Left ventricle myocardium inferior (tissue), 1 donor: ENCODE results near the gene SLC25A41. TPM values are rescaled to one million over a fixed set of nuclear protein-coding genes. Genes with fewer than 3 reads are reported as not detected.

Experiments
- DNase-seq: peaks from one replicate; pipeline ENCODE4 v3.0.0-alpha.2; 2020
- H3K27ac ChIP-seq: fragments of 200-600 bp; replicated peaks from 2 replicates; pipeline ENCODE4 v1.8.0; 2021
- H3K27me3 ChIP-seq: fragments of 200-600 bp; 2 replicates; pipeline ENCODE4 v1.8.0; 2021; ENCODE audit warnings: low read depth
- H3K36me3 ChIP-seq: fragments of 200-600 bp; 2 replicates; pipeline ENCODE4 v1.8.0; 2021
- H3K4me1 ChIP-seq: fragments of 200-600 bp; 2 replicates; pipeline ENCODE4 v1.8.0; 2021
- H3K4me3 ChIP-seq: fragments of 200-600 bp; 2 replicates; pipeline ENCODE4 v1.8.0; 2021; ENCODE audit warnings: mild to moderate bottlenecking, moderate library complexity
- H3K9me3 ChIP-seq: fragments of 200-600 bp; replicated peaks from 2 replicates; pipeline ENCODE4 v1.8.0; 2021
- intact Hi-C: fragments of 100-400 bp; cut with micrococcal nuclease; formaldehyde crosslinking; loops from one replicate; pipeline ENCODE4 v1.11.0; 2022
- total RNA-seq: library from RNA; stranded (reverse); fragmentation: NEBNext Ultra II Directional; extraction: Animal tissue kit (Norgen Biotek cat#: 25700); gene quantifications from one replicate; pipeline ENCODE4 v1.2.1, GENCODE V29; 2021
- TF ChIP-seq, protein P1 (sequence below): fragments of 200-600 bp; IDR thresholded peaks from 2 replicates; pipeline ENCODE4 v1.8.0; 2021; ENCODE audit warnings: antibody characterized with exemption, mild to moderate bottlenecking, borderline replicate concordance
- donor health status: DM: no; HTN: yes; CAD: no; lungs with severe emphysema.

SLC25A41 gene
- total RNA-seq, 1 donor from 2014 or later = 0.16 TPM

DNA sequence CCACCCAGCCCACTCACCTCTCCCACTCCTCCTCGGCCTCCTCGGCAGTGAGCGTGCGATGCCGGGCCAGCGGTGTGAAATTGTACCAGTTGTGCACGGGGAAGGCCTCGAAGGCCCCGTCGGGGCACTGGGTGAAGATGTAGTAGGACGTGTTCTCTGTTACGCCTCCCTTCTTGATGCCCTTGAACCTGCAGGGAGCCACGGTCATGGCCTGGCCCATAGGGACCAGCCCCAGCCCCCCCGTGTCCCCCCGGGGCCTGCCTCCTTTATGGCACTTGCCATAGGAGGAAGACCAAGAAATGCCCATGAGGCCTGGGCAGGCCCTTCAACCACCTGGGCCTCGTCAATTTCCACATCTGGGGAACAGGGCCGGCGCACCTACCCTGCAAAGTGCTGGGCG lies 46.2 kb downstream of the SLC25A41 start:
- H3K27ac ChIP-seq = no peak overlapping the region
- H3K36me3 ChIP-seq = peaks cover 82% of the 10 kb centered on the region
- H3K4me1 ChIP-seq = peaks cover 10% of the 10 kb centered on the region
- H3K27me3 ChIP-seq = no peaks in the 10 kb centered on the region
- H3K4me3 ChIP-seq = no peak overlapping the region
- intact Hi-C loops = no loop called here
- TF ChIP-seq, protein P1, sequence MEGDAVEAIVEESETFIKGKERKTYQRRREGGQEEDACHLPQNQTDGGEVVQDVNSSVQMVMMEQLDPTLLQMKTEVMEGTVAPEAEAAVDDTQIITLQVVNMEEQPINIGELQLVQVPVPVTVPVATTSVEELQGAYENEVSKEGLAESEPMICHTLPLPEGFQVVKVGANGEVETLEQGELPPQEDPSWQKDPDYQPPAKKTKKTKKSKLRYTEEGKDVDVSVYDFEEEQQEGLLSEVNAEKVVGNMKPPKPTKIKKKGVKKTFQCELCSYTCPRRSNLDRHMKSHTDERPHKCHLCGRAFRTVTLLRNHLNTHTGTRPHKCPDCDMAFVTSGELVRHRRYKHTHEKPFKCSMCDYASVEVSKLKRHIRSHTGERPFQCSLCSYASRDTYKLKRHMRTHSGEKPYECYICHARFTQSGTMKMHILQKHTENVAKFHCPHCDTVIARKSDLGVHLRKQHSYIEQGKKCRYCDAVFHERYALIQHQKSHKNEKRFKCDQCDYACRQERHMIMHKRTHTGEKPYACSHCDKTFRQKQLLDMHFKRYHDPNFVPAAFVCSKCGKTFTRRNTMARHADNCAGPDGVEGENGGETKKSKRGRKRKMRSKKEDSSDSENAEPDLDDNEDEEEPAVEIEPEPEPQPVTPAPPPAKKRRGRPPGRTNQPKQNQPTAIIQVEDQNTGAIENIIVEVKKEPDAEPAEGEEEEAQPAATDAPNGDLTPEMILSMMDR = no peak
- no peak for DNase-seq
- no peaks in the 10 kb centered on the region for H3K9me3 ChIP-seq

DNA sequence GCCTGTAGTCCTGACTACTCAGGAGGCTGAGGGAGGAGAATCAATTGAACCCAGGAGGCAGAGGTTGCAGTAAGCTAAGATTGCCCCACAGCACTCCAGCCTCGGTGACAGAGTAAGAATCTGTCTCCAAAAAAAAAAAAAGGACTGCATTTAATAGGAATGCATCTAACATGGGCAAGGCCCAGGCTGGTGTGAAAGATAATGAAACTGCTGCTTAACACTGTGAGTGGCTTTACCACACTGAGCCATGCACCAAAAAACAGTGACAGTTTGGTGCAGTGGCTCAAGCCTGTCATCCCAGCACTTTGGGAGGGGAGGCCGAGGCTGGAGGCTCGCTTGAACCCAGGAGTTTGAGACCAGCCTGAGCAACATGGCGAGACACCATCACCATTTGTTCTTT lies 49.2 kb downstream of the SLC25A41 start:
- intact Hi-C loops = no loop called here
- TF ChIP-seq, protein P1 = no peak
- no peak overlapping the region for H3K27ac ChIP-seq

DNA sequence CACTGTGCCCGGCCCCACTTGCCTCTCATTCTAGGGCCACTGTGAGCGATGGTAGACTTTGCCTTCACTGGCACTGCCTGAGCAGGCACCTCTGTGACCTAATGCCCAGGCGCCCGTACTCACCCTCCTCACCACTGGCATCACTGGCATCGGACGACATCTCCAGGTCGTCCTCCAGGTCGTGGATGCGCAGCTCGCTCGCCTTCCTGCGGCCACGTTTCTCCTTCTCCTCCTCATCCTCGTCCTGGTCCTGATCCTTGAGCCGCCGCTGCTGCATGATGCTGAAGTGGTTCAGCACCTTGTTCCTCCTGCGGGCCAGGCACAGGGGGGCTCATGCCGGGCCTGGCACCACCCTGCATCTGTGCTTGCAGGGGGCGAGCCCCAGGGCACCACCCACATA lies 50.4 kb downstream of the SLC25A41 start:
- Histone ChIP-seq H3K36me3 (peaks cover 93% of the 10 kb centered on the region), H3K9me3 (peaks cover 7% of the 10 kb centered on the region)
- intact Hi-C loops = no loop called here

More for the DNA sequence above, 49.2 kb downstream of the SLC25A41 start:
- peaks cover 7% of the 10 kb centered on the region for H3K9me3 ChIP-seq
- H3K27me3 ChIP-seq = no peaks in the 10 kb centered on the region
- no peaks in the 10 kb centered on the region for H3K4me1 ChIP-seq
- peaks cover 95% of the 10 kb centered on the region for H3K36me3 ChIP-seq
- no peak overlapping the region for H3K4me3 ChIP-seq
- DNase-seq = no peak

DNA sequence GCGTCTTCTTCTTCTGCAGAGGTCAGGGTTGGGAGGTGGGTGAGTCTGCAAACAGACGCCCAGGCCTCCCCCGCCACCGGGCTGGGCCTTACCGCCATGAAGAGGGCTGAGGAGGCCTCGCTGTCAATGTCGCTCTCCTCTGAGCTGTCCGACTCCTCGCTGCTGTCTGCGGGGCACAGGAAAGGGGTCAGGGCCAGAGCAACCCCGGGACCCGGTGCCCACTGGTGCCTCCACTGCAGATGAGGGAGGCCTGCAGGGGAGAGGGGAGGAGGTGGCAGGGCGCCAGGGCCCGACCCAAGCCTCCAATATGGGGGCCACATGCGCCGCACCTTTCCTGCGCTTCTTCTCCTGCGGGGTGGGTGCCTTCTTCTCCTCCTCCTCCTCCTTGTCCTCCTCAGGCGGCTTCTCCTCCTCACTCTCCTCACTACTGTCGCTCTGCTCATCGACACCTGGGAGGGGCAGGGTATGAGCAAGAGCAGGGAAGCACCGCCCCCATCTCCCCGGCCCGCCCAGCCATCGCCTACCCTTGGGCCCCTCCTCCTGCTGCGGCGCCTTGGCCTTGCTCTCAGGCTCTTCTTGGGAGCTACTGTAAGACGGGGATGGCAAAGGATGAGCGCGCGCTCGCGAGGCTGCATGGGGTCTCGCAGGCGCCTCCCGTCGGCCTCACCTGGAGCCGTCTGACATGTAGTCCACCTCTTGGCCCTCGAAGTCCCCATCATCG lies 52.4 kb downstream of the SLC25A41 start:
- Histone ChIP-seq H3K36me3 (peaks cover 77% of the 10 kb centered on the region), H3K4me3 (no peak overlapping the region), H3K4me1 (peaks cover under 1% of the 10 kb centered on the region), H3K27me3 (no peaks in the 10 kb centered on the region), H3K9me3 (peaks cover 7% of the 10 kb centered on the region), H3K27ac (no peak overlapping the region)
- intact Hi-C loops = no loop called here
- TF ChIP-seq, protein P1 = no peak
- DNase-seq = no peak

More for the DNA sequence above, 50.4 kb downstream of the SLC25A41 start:
- Histone ChIP-seq H3K4me1 (no peaks in the 10 kb centered on the region), H3K27ac (no peak overlapping the region), H3K27me3 (no peaks in the 10 kb centered on the region), H3K4me3 (no peak overlapping the region)
- TF ChIP-seq, protein P1 = no peak
- DNase-seq = no peak

DNA sequence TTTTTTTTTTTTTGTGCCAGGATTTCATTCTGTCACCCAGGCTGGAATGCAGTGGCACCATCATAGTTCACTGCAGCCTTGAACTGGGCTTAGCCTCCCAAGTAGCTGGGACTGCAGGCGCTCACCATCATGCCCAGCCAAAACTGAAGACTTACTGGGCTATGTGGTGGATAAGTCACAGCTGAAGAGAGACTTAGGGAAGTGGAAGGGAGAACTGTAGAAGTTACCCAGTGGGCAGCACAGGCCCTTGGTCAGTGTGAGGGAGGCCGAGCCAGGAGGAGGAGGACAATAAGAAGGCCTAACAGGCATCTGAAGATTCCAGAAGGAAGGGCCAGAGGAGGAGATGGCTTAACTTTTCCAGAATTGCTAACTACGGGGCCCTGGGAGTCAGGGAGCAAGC lies 53.8 kb downstream of the SLC25A41 start:
- TF ChIP-seq, protein P1 = no peak
- no peak for DNase-seq
- H3K4me3 ChIP-seq = no peak overlapping the region
- peaks cover 7% of the 10 kb centered on the region for H3K9me3 ChIP-seq
- H3K27ac ChIP-seq = no peak overlapping the region
- peaks cover 4% of the 10 kb centered on the region for H3K4me1 ChIP-seq
- H3K36me3 ChIP-seq = peaks cover 70% of the 10 kb centered on the region
- no peaks in the 10 kb centered on the region for H3K27me3 ChIP-seq
- intact Hi-C loops = no loop called here
